ENCODE data around the gene WWP2. TPM values are rescaled to one million over a fixed set of nuclear protein-coding genes. Genes with fewer than 3 reads are reported as not detected.

The WWP2 gene
- polyA plus RNA-seq, 1 donor (not counting 4 experiments of a cell fraction or from before 2014, with no cell fraction given) = 6.9 TPM

GRCh38 chr16:69927056-69927757 is 165.1 kb downstream of the WWP2 start:
- no peak overlapping the region for H3K9ac ChIP-seq (ENCODE audit: control insufficient read depth, extremely low read depth, insufficient read depth, low read length)
- no peaks in the 10 kb centered on the region for H3K27me3 ChIP-seq (ENCODE audit: control insufficient read depth, extremely low read depth, insufficient read depth, low read length)
- no peak for FAIRE-seq
- H4K20me1 ChIP-seq (ENCODE audit: control insufficient read depth, extremely low read depth, insufficient read depth, low read length) = peaks cover 3% of the 10 kb centered on the region
- H3K4me1 ChIP-seq (ENCODE audit: control insufficient read depth, extremely low read depth, insufficient read depth, low read length) = no peaks in the 10 kb centered on the region
- DNase-seq (ENCODE audit: low read depth, low spot score) = no peak
- H3K36me3 ChIP-seq (ENCODE audit: control insufficient read depth in 2 of 2, extremely low read depth in 1 of 2, insufficient read depth in 2 of 2, low read length in 2 of 2) = peaks cover 4 to 9% of the 10 kb centered on the region in 2 experiments
- no peaks in the 10 kb centered on the region for H3K9me3 ChIP-seq (ENCODE audit: control insufficient read depth, low read depth, low read length)
- no peak overlapping the region for H3K4me3 ChIP-seq (ENCODE audit: control insufficient read depth in 2 of 3, extremely low read depth in 1 of 3, insufficient read depth in 2 of 3, low read depth in 1 of 3, low read length in 3 of 3)
- dilution Hi-C loops (cut with MboI; ENCODE audit: extremely low pct_ligation_motif_present, low sequenced_read_pairs) = no loop called here
- no peaks in the 10 kb centered on the region for H3K79me2 ChIP-seq (ENCODE audit: control insufficient read depth, insufficient read depth, low read length)
- H2AFZ ChIP-seq (ENCODE audit: control insufficient read depth, low read length) = no peak overlapping the region
- no peaks in the 10 kb centered on the region for H3K9me1 ChIP-seq (ENCODE audit: control insufficient read depth, extremely low read depth, insufficient read depth, low read length)
- no peak overlapping the region for H3K27ac ChIP-seq (ENCODE audit: control insufficient read depth, insufficient read depth, low read length)
- TF ChIP-seq, protein P1, sequence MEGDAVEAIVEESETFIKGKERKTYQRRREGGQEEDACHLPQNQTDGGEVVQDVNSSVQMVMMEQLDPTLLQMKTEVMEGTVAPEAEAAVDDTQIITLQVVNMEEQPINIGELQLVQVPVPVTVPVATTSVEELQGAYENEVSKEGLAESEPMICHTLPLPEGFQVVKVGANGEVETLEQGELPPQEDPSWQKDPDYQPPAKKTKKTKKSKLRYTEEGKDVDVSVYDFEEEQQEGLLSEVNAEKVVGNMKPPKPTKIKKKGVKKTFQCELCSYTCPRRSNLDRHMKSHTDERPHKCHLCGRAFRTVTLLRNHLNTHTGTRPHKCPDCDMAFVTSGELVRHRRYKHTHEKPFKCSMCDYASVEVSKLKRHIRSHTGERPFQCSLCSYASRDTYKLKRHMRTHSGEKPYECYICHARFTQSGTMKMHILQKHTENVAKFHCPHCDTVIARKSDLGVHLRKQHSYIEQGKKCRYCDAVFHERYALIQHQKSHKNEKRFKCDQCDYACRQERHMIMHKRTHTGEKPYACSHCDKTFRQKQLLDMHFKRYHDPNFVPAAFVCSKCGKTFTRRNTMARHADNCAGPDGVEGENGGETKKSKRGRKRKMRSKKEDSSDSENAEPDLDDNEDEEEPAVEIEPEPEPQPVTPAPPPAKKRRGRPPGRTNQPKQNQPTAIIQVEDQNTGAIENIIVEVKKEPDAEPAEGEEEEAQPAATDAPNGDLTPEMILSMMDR (optimal IDR thresholded peaks at IDR 0.05 in 1 of 3, IDR thresholded peaks at IDR 0.05 in 1 of 3, conservative IDR thresholded peaks at IDR 0.05 in 1 of 3; ENCODE audit: extremely low read depth in 1 of 3, insufficient read depth in 2 of 3, low read length in 3 of 3) = no peak
- TF ChIP-seq EZH2 (IDR thresholded peaks at IDR 0.05; ENCODE audit: low read length) = no peak
- H3K4me2 ChIP-seq (ENCODE audit: control insufficient read depth, extremely low read depth, insufficient read depth, low read depth, low read length) = no peak overlapping the region

- FAIRE-seq = no peak
- Histone ChIP-seq H3K9me3 (ENCODE audit: control insufficient read depth, low read depth, low read length) (no peaks in the 10 kb centered on the region), H4K20me1 (ENCODE audit: control insufficient read depth, extremely low read depth, insufficient read depth, low read length) (peaks cover 3% of the 10 kb centered on the region), H3K4me3 (ENCODE audit: control insufficient read depth in 2 of 3, extremely low read depth in 1 of 3, insufficient read depth in 2 of 3, low read depth in 1 of 3, low read length in 3 of 3) (no peak overlapping the region), H3K27ac (ENCODE audit: control insufficient read depth, insufficient read depth, low read length) (no peak overlapping the region), H3K4me1 (ENCODE audit: control insufficient read depth, extremely low read depth, insufficient read depth, low read length) (no peaks in the 10 kb centered on the region), H3K4me2 (ENCODE audit: control insufficient read depth, extremely low read depth, insufficient read depth, low read depth, low read length) (no peak overlapping the region), H3K9me1 (ENCODE audit: control insufficient read depth, extremely low read depth, insufficient read depth, low read length) (no peaks in the 10 kb centered on the region), H3K27me3 (ENCODE audit: control insufficient read depth, extremely low read depth, insufficient read depth, low read length) (no peaks in the 10 kb centered on the region), H3K79me2 (ENCODE audit: control insufficient read depth, insufficient read depth, low read length) (no peaks in the 10 kb centered on the region), H3K36me3 (ENCODE audit: control insufficient read depth in 2 of 2, extremely low read depth in 1 of 2, insufficient read depth in 2 of 2, low read length in 2 of 2) (peaks cover 9 to 10% of the 10 kb centered on the region in 2 experiments), H3K9ac (ENCODE audit: control insufficient read depth, extremely low read depth, insufficient read depth, low read length) (no peak overlapping the region), H2AFZ (ENCODE audit: control insufficient read depth, low read length) (no peak overlapping the region)
- dilution Hi-C loops (cut with MboI; ENCODE audit: extremely low pct_ligation_motif_present, low sequenced_read_pairs) = no loop called here
- DNase-seq (ENCODE audit: low read depth, low spot score) = no peak
- no peak for TF ChIP-seq EZH2 (IDR thresholded peaks at IDR 0.05; ENCODE audit: low read length)
- TF ChIP-seq, protein P1 (optimal IDR thresholded peaks at IDR 0.05 in 1 of 3, IDR thresholded peaks at IDR 0.05 in 1 of 3, conservative IDR thresholded peaks at IDR 0.05 in 1 of 3; ENCODE audit: extremely low read depth in 1 of 3, insufficient read depth in 2 of 3, low read length in 3 of 3) = no peak
Observed at GRCh38 chr16:69928856-69929400, 166.8 kb downstream of the WWP2 start.

All from keratinocyte (primary cell).